GM18867 (cell line): Measurements from ENCODE around the gene TPM1.

Source experiments
- ATAC-seq: cut with Tn5 transposase; IDR thresholded peaks from one replicate; pipeline ENCODE4 v1.9.1; 2021; ENCODE audit warnings: mild to moderate bottlenecking, moderate library complexity; ENCODE audit not compliant: unreplicated experiment

TPM1 gene

GRCh38 chr15:63052961-63053698 is 10.6 kb downstream of the TPM1 start:
- no peak for ATAC-seq

- no peak for ATAC-seq
These were observed 11.7 kb downstream of the TPM1 start for GRCh38 chr15:63054281-63054683.

GRCh38 chr15:63054985-63055384 is 12.4 kb downstream of the TPM1 start:
- ATAC-seq: no peak

DNA sequence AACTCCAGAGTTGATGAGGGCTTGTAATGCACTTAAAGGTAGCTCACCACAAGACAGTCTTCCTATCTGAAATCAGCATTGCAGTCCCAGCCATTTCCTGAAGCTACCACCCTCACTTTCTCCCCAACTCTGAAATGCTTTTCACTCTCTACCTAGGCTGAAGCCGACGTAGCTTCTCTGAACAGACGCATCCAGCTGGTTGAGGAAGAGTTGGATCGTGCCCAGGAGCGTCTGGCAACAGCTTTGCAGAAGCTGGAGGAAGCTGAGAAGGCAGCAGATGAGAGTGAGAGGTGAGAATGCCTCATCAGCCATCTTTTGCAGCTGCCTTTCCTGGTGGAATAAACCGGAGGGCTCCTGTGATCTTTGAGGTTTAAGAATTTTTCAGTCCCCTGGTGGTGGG is 14.3 kb downstream of the TPM1 start:
- no peak for ATAC-seq

GRCh38 chr15:63057468-63058345 is 15.2 kb downstream of the TPM1 start:
- ATAC-seq: no peak

GRCh38 chr15:63059075-63059474 is 16.5 kb downstream of the TPM1 start:
- ATAC-seq: no peak

GRCh38 chr15:63059573-63060216 is 17.1 kb downstream of the TPM1 start:
- no peak for ATAC-seq

DNA sequence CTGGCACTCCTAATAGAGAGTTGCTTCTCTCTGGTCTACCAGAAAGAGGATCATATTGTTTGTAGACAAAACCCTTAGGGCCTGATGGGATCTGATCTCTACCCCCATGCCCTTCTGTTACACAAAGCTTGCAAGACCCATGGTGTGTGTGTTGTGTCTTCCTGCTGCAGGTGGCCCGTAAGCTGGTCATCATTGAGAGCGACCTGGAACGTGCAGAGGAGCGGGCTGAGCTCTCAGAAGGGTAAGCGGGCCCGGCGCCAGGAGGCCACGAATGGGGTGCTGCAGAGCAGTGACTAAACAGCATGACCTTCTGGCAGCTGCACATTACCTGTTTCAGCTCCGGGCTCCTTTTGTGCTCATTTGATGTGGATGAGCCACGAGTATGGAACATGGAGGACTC is 18.2 kb downstream of the TPM1 start:
- ATAC-seq: no peak

- no peak for ATAC-seq
These were observed 19.4 kb downstream of the TPM1 start for GRCh38 chr15:63061975-63062374.

- no peak for ATAC-seq
These were observed 20.7 kb downstream of the TPM1 start for GRCh38 chr15:63063164-63063756.

GRCh38 chr15:63063877-63064409 is 21.4 kb downstream of the TPM1 start:
- no peak for ATAC-seq

GRCh38 chr15:63065262-63066221 is 23.0 kb downstream of the TPM1 start:
- no peak for ATAC-seq

GRCh38 chr15:63066272-63066671 is 23.7 kb downstream of the TPM1 start:
- ATAC-seq: no peak

GRCh38 chr15:63067306-63067705 is 24.8 kb downstream of the TPM1 start:
- ATAC-seq: no peak

- ATAC-seq: no peak
These were observed 25.6 kb downstream of the TPM1 start for GRCh38 chr15:63067976-63068743.

- no peak for ATAC-seq
These were observed 27.1 kb downstream of the TPM1 start for GRCh38 chr15:63069616-63070090.

GRCh38 chr15:63070681-63071129 is 28.2 kb downstream of the TPM1 start:
- no peak for ATAC-seq

- no peak for ATAC-seq
These were observed 28.9 kb downstream of the TPM1 start for GRCh38 chr15:63071288-63071909.
